Osteocyte (in vitro differentiated cells): Measurements from ENCODE around the gene CASR. TPM values are rescaled to one million over a fixed set of nuclear protein-coding genes. Genes with fewer than 3 reads are reported as not detected.
A peak's percentile ranks its signal among the peaks of the same experiment; 100 is the strongest.

Experiments
- DNase-seq: peaks from one replicate; pipeline ENCODE4 v3.0.0; 2021; ENCODE audit warnings: mixed read lengths; ENCODE audit not compliant: unreplicated experiment; ENCODE audit errors: extremely low spot score
- H3K27ac Mint-ChIP-seq: one replicate; pipeline ENCODE4 v1.8.0; 2021; ENCODE audit warnings: mild to moderate bottlenecking, mixed read lengths; ENCODE audit not compliant: unreplicated experiment
- H3K27me3 Mint-ChIP-seq: one replicate; pipeline ENCODE4 v1.8.0; 2021; ENCODE audit warnings: mixed read lengths; ENCODE audit not compliant: unreplicated experiment
- H3K36me3 Mint-ChIP-seq: one replicate; pipeline ENCODE4 v1.8.0; 2021; ENCODE audit warnings: mixed read lengths; ENCODE audit not compliant: unreplicated experiment
- H3K4me1 Mint-ChIP-seq: one replicate; pipeline ENCODE4 v1.8.0; 2021; ENCODE audit warnings: mixed read lengths; ENCODE audit not compliant: unreplicated experiment
- H3K4me3 Mint-ChIP-seq: one replicate; pipeline ENCODE4 v1.8.0; 2021; ENCODE audit warnings: mild to moderate bottlenecking, moderate library complexity, mixed read lengths; ENCODE audit not compliant: unreplicated experiment
- H3K9me3 Mint-ChIP-seq: one replicate; pipeline ENCODE4 v1.8.0; 2021; ENCODE audit warnings: mixed read lengths; ENCODE audit not compliant: unreplicated experiment
- CTCF ChIP-seq: fragments of 200-600 bp; sonication (generic); IDR thresholded peaks from 2 replicates; pipeline ENCODE4 v1.5.0; 2021; ENCODE audit warnings: antibody characterized with exemption, mild to moderate bottlenecking, moderate library complexity
- total RNA-seq: library from RNA; stranded (reverse); gene quantifications from 2 replicates; pipeline ENCODE4 v1.2.1, GENCODE V29; 2021

Gene CASR
- total RNA-seq, 1 donor from 2014 or later: not detected

- no peaks in the 10 kb centered on the region for H3K36me3 Mint-ChIP-seq
- peak overlapping the region; percentile 16 for H3K4me3 Mint-ChIP-seq
- TF ChIP-seq CTCF: no peak
- H3K27me3 Mint-ChIP-seq: peaks cover 44% of the 10 kb centered on the region
- H3K27ac Mint-ChIP-seq: no peak overlapping the region
- peaks cover 7% of the 10 kb centered on the region for H3K4me1 Mint-ChIP-seq
- H3K9me3 Mint-ChIP-seq: no peaks in the 10 kb centered on the region
- no peak for DNase-seq
These were observed 574 bp downstream of the CASR start for GRCh38 chr3:122183893-122184590.

- Mint-ChIP-seq H3K27me3 (peaks cover 44% of the 10 kb centered on the region), H3K4me3 (no peak overlapping the region)
These were observed 1.1 kb downstream of the CASR start for GRCh38 chr3:122184591-122184929.

GRCh38 chr3:122186372-122186771 is 2.9 kb downstream of the CASR start:
- Mint-ChIP-seq H3K9me3 (no peaks in the 10 kb centered on the region), H3K27me3 (peaks cover 44% of the 10 kb centered on the region)

More at GRCh38 chr3:122184591-122184929, 1.1 kb downstream of the CASR start:
- no peak for DNase-seq
- H3K4me1 Mint-ChIP-seq: peaks cover 7% of the 10 kb centered on the region
- no peaks in the 10 kb centered on the region for H3K9me3 Mint-ChIP-seq
- H3K36me3 Mint-ChIP-seq: no peaks in the 10 kb centered on the region
- no peak overlapping the region for H3K27ac Mint-ChIP-seq
- TF ChIP-seq CTCF: no peak

GRCh38 chr3:122188737-122189136 is 5.3 kb downstream of the CASR start:
- peaks cover 3% of the 10 kb centered on the region for H3K4me1 Mint-ChIP-seq
- no peak overlapping the region for H3K27ac Mint-ChIP-seq
- TF ChIP-seq CTCF: no peak
- no peaks in the 10 kb centered on the region for H3K9me3 Mint-ChIP-seq
- DNase-seq: no peak
- H3K36me3 Mint-ChIP-seq: no peaks in the 10 kb centered on the region
- H3K4me3 Mint-ChIP-seq: no peak overlapping the region
- H3K27me3 Mint-ChIP-seq: peaks cover 28% of the 10 kb centered on the region

More at GRCh38 chr3:122186372-122186771, 2.9 kb downstream of the CASR start:
- no peak overlapping the region for H3K27ac Mint-ChIP-seq
- peaks cover 7% of the 10 kb centered on the region for H3K4me1 Mint-ChIP-seq
- no peaks in the 10 kb centered on the region for H3K36me3 Mint-ChIP-seq
- DNase-seq: no peak
- no peak for TF ChIP-seq CTCF
- H3K4me3 Mint-ChIP-seq: no peak overlapping the region

- Mint-ChIP-seq H3K4me3 (no peak overlapping the region), H3K9me3 (no peaks in the 10 kb centered on the region), H3K27ac (no peak overlapping the region), H3K27me3 (peaks cover 27% of the 10 kb centered on the region), H3K36me3 (no peaks in the 10 kb centered on the region), H3K4me1 (no peaks in the 10 kb centered on the region)
- DNase-seq: no peak
- TF ChIP-seq CTCF: no peak
These were observed 5.9 kb downstream of the CASR start for GRCh38 chr3:122189357-122189756.
